Stimulated activated CD4-positive, alpha-beta T cell treated with anti-CD3 and anti-CD28 coated beads, Interleukin-12 subunit alpha, Interleukin-12 subunit beta, amount 100 ng/mL, for 48 hours (primary cell): Measurements from ENCODE around the gene COL9A3.

Experiments used
- DNase-seq, 3 donors: peaks; one replicate each; pipeline ENCODE4 v3.0.0-alpha.2; 2020; ENCODE audit warnings: low read depth in 2 of 3, low spot score in 1 of 3

Gene COL9A3

DNA sequence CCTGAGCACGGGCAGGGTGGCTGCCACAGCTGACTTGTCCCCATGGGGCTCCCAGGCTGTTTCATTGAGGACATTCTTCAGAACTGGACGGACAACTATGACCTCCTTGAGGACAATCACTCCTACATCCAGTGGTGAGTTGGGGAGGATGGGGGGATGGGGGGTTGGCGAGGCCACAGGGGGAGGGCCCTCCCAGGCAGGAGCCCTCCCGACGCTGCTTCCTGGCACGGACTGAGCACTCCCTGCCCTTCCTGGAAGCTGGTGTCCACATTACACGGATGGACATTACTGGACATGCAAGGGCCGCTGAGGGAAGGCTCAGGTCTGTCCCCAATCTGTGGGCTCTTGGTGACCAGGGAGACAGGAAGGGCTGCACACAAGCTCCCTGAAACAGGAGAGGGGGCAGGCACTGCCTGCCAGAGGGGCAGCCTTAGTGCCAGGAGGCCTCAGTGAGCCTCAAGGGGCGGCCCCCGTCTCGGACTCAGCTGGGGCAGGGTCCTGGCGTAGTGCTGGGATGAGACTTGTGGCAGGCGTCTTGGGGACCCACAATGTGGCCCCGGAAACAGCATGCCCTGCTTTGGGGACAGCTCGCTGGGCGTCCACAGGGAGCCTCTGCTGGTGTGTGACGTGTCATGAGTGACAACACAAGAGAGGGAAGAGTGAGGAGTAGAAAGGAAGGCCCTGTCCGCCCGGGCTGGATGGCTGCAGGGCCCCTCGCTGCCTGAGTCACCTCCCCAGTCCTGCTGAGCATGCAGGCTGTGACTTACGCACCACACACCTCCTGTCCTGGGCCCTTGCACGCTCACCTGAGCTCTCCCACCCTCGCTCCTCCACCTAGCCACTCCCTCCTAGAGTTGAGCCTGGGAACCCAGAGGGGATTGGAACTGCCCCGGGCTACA lies 7.1 kb upstream of the COL9A3 start:
- DNase-seq, result no peak

DNA sequence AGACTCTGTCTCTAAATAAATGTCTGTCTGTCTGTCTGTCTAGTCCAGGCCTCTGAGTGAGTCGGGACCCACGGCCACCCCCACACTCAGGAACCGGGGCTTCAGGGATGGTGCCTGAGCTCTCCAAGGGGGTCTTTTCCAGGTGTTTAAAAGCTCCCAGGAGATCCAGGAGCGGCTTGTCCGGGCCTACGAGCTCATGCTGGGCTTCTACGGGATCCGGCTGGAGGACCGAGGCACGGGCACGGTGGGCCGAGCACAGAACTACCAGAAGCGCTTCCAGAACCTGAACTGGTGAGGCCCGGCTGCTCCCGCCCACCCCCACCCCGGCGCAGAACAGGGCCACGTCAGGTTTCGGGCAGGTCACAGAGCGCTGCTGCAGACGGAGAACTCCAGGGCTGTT lies 5.5 kb upstream of the COL9A3 start:
- no peak for DNase-seq

DNA sequence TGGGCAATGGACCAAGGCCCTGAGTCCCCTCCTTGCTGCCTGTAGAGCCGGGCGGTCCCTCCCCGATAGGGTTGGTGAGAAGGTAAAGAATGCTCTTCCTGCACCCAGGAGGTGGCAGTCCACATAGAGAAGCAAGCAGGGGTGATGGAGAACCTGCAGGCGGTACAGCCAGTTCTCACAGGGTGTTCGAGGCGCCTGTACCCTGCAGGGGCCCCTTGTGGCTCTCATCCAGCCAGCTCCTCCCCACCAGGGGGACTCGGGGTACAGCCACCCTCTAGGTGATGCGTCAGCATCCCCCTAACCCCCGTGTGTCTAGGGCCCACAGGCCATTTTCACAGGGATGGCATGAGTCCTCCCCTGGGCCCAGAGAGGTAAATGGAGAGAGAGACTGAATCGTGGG lies 5.1 kb upstream of the COL9A3 start:
- DNase-seq, result no peak

DNA sequence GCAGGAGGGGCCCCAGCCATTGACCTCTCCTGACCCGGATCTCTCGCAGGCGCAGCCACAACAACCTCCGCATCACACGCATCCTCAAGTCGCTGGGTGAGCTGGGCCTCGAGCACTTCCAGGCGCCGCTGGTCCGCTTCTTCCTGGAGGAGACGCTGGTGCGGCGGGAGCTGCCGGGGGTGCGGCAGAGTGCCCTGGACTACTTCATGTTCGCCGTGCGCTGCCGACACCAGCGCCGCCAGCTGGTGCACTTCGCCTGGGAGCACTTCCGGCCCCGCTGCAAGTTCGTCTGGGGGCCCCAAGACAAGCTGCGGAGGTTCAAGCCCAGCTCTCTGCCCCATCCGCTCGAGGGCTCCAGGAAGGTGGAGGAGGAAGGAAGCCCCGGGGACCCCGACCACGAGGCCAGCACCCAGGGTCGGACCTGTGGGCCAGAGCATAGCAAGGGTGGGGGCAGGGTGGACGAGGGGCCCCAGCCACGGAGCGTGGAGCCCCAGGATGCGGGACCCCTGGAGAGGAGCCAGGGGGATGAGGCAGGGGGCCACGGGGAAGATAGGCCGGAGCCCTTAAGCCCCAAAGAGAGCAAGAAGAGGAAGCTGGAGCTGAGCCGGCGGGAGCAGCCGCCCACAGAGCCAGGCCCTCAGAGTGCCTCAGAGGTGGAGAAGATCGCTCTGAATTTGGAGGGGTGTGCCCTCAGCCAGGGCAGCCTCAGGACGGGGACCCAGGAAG lies 4.5 kb upstream of the COL9A3 start:
- no peak for DNase-seq

DNA sequence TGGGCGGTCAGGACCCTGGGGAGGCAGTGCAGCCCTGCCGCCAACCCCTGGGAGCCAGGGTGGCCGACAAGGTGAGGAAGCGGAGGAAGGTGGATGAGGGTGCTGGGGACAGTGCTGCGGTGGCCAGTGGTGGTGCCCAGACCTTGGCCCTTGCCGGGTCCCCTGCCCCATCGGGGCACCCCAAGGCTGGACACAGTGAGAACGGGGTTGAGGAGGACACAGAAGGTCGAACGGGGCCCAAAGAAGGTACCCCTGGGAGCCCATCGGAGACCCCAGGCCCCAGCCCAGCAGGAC lies 4.0 kb upstream of the COL9A3 start:
- no peak for DNase-seq

DNA sequence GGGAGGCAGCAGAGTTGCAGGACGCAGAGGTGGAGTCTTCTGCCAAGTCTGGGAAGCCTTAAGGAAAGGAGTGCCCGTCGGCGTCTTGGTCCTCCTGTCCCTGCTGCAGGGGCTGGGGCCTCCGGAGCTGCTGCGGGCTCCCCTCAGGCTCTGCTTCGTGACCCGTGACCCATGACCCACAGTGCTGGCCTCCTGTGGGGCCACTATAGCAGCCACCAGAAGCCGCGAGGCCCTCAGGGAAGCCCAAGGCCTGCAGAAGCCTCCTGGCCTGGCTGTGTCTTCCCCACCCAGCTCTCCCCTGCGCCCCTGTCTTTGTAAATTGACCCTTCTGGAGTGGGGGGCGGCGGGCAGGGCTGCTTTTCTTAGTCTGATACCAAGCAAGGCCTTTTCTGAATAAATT lies 3.3 kb upstream of the COL9A3 start:
- DNase-seq, result no peak

DNA sequence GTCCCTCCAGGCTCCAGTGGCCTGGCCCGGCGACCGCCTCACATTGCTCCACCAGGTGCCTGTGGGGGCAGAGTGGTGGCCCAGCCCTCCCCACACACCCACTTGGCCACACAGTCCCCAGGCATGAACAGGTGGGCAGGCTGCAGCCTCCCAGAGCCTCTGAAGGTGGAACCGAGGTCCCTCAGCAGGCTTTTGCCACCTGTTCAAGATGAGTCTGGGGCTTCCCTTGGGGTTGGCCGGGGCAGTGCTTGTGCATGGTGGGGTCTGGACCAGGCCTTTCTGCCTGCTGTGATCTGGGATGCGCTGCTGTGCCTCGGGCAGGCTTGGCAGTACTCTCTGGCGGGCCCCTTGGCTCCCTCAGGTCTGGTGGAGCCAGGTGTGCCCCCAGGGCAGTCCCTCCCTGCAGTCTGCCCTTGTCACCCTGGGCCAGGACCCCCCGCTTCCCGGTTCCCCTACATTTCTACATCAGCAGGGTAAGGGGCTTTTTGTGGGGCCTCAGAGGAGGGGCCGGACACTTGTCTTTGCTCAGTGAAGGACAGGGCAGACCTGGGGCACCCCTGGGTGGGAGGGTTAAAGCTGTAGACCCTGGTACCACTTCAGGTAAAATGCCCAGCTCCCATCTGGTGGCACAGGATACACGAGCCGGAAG lies 2.7 kb upstream of the COL9A3 start:
- no peak for DNase-seq

DNA sequence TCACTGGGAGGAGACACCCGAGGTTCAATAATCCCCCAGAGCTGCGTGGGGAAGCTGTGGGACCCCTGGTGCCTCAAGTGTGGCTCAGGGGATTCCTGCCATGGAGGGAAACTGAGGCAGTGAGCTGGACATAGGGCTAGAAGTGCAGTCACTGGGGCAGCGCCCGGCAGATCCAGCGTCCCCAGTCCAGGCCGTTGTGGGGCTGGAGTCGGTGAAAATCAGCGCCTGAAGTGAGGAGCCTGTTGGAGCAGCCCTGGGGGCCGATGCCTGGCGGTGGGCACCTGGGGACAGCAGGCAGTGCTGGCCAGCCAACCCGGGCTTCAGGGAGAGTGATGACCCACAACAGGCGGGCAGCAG lies 2.2 kb upstream of the COL9A3 start:
- no peak for DNase-seq

DNA sequence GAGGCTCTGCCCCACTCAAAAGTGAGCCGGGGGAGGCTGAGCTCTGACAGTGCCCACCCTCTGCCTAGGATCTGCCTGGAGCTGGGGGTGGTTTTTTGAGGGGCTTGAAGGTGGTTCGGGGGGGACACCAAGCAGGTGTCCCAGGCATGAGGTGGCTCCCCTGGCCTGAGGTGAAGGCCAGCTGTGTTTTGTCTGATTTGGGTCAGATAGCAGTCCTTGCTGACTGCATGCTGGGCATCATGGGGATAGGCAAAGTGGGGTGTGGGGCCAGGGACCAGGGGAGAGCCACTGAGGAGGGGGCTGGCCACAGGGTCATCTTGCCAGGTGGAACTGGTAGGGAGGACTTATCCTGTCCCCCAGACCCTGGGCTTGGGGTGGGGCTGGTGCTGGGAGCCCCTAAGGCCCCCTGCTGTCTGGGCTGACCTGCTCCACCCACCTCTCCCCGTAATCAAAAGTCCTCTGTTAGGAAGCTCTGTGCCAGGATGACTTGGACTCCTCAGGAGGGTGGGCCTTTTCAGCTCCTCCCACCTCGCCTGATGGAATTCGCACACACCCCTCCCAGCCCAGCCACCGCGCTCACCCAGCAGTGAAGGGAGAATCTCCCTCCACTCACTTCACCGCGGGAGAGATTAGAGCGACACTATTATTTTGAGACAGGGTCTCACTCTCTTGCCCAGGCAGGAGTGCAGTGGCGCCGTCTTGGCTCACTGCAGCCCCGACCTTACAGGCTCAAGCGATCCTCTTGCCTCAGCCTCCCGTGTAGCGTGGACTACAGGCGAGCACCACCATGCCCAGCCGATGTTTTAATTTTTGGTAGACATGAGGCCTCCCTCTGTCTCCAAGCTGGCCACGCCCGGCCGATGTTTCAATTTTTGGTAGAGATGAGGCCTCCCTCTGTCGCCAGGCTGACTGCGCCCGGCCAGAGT lies 1.5 kb upstream of the COL9A3 start:
- no peak for DNase-seq

DNA sequence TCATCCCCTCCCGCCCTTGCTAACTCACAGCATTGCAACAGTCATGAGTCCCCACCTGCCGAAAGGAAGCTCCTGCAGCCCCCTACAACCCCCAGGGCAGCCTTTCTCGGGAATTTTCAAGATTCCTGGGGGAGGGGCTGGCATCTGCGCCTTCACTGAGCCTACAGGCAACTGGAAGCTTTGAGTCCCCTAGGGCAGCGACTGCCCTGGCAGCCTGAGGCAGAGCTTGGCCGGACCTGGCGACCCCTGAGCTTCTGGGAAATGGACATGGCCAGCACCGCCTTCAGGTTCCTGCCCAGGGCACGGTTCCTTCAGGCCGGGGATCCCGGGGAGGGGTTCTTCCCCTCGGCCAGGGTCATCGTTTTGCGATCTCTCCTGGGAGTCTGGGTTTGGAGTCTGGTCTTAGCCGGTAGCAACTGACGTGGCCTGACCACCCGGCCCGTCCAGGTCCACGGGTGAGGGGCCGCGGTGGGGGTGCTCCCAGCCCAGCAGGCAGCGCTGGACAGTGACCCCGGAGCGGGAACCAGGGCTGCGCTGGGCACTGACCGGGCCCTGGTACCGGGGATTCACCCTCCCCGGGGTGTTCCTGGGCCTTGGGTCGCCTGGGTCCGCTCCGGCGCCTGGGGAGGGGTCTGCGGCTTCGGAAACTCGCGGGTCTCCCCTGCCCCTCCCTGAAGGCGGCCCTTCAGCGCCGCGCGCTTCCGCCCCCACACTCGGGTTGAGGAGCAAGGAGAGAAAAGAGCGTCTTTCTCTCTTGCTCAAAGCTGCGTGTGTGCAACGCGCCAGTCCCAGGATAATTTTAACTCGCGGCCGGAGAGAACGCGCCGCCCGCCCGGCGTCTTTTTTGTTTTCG lies 593 bp upstream of the COL9A3 start:
- no peak for DNase-seq

DNA sequence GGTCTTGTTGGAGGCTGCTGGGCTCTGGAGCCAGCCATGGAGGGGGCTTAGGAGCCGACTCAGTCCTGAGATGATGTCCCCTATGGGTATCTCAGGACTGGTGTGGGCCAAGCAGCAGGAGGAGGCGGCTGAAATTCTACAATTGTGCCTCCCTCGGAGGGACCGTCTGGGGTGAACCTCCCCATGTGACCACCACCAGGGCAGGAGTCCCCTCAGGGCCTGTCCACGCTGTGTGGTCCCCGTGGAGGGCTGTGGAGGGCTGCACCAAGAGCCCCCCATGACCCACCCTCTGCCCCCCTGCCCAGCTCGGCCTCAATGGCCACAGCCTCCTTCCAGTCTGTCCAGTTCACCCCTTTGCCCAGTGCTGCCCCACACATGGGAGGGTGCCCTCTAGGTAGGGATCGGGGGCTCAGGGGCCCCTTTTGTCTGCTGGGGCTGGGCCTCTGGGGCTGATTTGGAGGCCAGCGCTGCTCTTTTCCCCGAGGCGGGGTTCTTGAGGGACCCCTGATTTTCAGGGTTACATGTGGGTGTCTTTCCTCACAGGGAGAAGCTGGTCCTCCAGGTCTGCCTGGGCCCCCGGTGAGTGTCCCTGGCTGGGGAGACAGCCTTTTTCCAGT lies 1.2 kb downstream of the COL9A3 start:
- DNase-seq, result no peak

DNA sequence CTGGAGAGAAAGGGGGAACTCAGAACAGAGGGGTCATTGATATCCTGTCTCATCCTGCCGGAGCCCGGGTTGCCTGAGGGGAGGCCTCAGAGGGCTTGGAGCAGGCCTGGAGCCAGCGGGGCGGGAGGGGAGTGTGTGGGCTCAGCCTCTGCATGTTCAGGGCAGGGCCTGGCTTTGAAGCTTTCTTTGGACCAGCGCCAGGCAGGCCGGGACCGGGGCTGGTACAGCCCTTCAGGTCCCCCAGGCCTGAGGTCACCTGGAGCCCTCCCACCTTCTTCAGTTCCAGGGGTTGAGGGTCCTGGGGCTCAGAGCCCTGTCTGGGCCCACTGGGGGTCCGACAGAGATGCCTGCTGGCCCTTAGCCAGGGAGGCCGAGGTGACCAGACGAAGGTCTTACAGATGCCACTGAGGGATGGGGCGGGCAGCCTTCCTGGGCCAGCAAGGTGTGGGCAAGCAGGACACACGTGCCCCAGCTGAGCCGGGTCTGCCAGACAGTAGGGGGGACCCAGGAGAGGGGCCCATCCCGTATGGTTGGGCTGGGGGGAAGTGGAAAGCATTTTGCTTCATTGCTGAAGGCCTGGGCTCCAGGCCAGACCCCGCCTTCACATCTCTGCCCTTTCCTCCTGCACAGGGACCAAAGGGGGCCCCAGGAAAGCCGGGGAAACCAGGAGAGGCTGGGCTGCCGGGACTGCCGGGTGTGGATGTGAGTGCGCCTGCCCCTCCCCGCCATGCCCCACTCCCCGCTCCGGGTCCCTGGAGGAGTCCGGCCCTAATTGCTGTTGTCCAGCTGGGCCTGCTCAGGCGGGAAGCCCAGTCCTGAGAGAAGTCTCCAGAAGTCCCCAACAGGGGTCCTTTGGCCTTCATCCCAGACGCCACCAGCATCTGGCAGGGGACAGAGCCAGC lies 2.0 kb downstream of the COL9A3 start:
- DNase-seq, result no peak

DNA sequence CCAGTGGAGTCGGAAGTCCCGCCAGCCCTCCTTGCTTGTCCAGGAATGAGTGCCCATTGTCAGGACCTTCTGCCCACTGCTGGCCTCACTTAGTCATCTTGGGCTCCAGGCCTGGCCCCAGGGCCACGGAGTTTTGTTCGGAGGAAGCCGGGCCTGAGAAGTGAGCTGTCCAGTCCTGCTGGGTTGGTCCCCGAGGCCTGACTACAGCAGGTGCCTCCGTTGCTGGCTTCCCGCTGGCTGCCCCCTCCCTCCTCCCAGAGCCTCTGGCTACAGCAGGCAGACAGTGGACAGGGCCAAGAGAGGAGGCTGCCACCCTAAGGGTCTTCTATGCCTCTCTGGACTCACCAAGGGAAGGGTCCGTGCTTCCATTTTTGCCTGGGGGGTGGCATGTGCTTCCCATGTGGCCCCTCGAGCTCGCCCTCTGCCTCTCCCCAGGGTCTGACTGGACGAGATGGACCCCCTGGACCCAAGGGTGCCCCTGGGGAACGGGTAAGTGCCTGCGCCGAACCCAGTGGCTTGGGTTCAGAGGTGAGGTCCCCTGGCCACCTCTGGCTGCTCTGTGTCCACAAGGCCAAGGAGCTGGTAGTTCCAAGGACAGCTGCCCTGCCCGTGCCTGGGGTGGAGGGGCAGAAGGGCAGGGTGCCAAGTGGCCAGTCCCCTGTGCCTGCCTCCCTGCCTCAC lies 2.8 kb downstream of the COL9A3 start:
- no peak for DNase-seq

DNA sequence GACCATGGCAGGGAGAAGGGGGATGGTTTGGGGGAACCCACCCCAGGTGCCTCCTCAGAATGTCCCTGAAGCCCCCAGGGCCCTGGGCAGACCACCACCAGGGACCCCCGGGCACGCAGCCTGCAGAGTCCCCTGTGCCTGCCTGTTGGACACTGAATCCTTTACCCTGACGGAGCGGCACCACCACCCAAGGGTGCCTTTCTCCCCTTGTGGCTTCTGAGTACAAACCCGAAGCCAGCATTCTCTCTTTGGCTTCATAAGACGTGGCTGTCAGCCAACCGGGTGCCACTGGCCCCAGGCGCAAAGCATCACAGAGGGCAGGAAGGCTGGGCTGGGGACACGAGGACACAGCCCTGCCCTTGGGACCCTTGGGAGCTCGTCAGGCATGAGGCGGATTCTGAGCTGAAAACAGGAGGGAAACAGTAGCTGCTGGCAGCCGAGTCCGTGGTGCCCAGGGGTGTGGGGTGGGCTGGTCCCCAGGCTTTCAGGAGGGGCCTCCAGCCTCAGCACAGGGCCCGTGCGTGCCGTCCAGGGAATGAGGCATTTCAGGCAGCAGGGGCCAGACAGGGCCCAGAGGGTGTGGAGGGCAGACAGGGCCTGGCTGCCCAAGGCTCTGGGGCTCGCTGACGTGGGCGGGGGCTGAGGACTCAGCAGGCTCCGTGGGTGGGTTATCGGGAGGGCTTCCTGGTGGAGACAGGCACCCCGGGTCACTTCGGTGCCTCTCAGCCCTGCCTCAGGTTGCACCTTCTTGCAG lies 3.5 kb downstream of the COL9A3 start:
- no peak for DNase-seq

DNA sequence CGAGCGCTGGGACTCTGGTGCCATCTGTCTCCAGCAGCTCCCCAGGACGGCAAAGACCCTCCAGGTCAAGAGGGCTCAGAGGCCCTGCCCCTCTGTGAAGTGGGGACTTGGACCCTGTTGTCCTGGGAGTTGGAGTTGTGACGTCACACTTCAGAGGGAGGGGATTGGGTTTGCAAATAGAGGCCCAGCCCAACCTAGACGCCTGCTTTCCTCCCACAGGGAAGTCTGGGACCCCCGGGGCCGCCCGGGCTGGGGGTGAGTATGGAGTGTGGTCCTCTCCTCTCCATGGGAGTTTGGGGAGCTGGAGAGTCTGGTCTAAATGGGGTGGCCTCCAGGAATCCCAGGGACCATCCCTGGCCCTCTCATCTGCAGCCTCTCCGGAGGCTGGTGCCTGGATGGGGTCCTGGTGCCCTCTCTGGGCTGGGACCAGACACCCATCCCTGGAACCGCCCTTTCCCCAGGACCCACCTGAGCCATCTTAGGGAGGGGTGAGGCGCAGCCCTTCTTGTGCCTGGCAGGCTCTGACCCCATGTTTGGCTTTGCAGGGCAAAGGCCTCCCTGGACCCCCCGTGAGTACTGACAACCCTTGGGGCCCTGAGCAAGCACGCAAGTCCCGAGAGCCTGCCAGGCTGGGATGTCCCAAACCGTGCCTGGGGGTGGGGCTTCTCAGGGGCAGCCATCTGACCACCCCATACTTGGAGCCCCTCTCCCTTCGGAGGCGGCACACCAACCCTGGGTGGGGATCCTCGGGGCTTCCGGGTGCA lies 4.3 kb downstream of the COL9A3 start:
- DNase-seq, result no peak

DNA sequence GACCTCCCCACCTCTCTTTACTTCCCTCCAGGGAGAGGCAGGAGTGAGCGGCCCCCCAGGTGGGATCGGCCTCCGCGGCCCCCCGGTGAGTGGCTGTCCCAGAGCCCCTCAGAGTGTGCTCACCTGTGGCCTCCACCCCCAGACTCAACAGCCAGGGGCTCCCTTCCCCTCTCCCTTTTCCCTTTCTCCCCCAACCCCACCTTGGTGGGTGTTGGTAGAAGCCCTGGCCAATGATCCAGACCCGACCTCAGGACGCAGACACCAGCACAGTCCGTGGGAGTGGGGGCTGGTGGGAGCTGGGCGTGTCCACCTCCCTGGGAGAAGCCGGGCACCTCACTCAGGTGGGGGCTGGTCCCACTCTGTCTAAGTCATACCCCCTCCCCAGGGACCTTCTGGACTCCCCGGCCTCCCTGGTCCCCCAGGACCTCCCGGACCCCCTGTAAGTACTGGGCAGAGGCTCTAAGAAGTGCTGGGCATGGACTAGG lies 4.9 kb downstream of the COL9A3 start:
- DNase-seq, result no peak
